GM12878 (cell line): ENCODE data around the gene MAN2A1. TPM values are rescaled to one million over a fixed set of nuclear protein-coding genes. Genes with fewer than 3 reads are reported as not detected.

ENCODE experiments used
- ATAC-seq: fragments of 200-7000 bp; cut with Tn5 transposase; 3 replicates; pipeline ENCODE4 v1.9.1; 2020; ENCODE audit warnings: mild to moderate bottlenecking, moderate library complexity
- BruUV-seq: library from RNA; stranded (reverse); fragments of 400-500 nt; replicated peaks from 2 replicates; lab custom pipeline; 2021; lab: Mats Ljungman, UMichigan
- CTCF ChIA-PET: fragments of 300-600 bp; sonication (Branson Sonifier 250); formaldehyde crosslinking; extraction: SDS; loops from one replicate; lab custom pipeline; 2021; ENCODE audit warnings: inconsistent platforms; lab: Yijun Ruan, JAX
- POLR2A ChIA-PET: fragments of 350-600 bp; formaldehyde crosslinking; extraction: SDS; loops from one replicate; lab custom pipeline; 2021; ENCODE audit warnings: inconsistent platforms; lab: Charles Lee
- RAD21 ChIA-PET: fragments of 300-600 bp; sonication (Branson Sonifier 250); formaldehyde crosslinking; loops from one replicate; lab custom pipeline; 2023; ENCODE audit warnings: antibody characterized with exemption; ENCODE audit not compliant: unreplicated experiment; lab: Charles Lee
- SMC1A ChIA-PET: fragments of 300-600 bp; sonication (Branson Sonifier 250); formaldehyde crosslinking; loops from one replicate; lab custom pipeline; 2023; ENCODE audit not compliant: unreplicated experiment, uncharacterized antibody; lab: Charles Lee
- DNase-seq: peaks from one replicate; pipeline ENCODE4 v3.0.0-alpha.2; 2011; ENCODE audit warnings: low read depth, low spot score
- FAIRE-seq: peaks from 3 replicates; lab custom pipeline; 2011; peaks lifted over from hg19 to GRCh38; lab: Jason Lieb, UNC
- H2AFZ ChIP-seq: 2 replicates; pipeline ENCODE4 v1.6.0; 2011; ENCODE audit warnings: low read depth, low read length, control low read depth; ENCODE audit not compliant: control insufficient read depth
- H3K27ac ChIP-seq: 2 replicates; pipeline ENCODE4 v1.5.1; 2011; ENCODE audit warnings: control low read depth; ENCODE audit not compliant: control insufficient read depth, insufficient read depth
- H3K27me3 ChIP-seq, 2 experiments: replicated peaks in 1 of 2; 2 replicates each; pipeline versions ENCODE4 v1.6.0 to v1.6.1; 2011; ENCODE audit warnings: low read length in 1 of 2; ENCODE audit not compliant: control insufficient read depth in 2 of 2, insufficient read depth in 2 of 2
- H3K36me3 ChIP-seq, 2 experiments: 2 replicates each; pipeline ENCODE4 v1.5.1; 2011; ENCODE audit warnings: low read length in 1 of 2; ENCODE audit not compliant: control insufficient read depth in 2 of 2, insufficient read depth in 2 of 2
- H3K4me1 ChIP-seq: 2 replicates; pipeline ENCODE4 v1.6.1; 2011; ENCODE audit warnings: mild to moderate bottlenecking, low read length, moderate library complexity, mixed read lengths; ENCODE audit not compliant: control insufficient read depth, insufficient read depth
- H3K4me2 ChIP-seq: 2 replicates; pipeline ENCODE4 v1.6.0; 2011; ENCODE audit warnings: control low read depth; ENCODE audit not compliant: control insufficient read depth, insufficient read depth
- H3K4me3 ChIP-seq: fragments of 200-600 bp; sonication (generic); 2 replicates; pipeline ENCODE4 v1.5.1; 2016
- H3K79me2 ChIP-seq: 2 replicates; pipeline ENCODE4 v1.6.0; 2011; ENCODE audit warnings: low read length; ENCODE audit not compliant: control insufficient read depth, insufficient read depth
- H3K9ac ChIP-seq: 2 replicates; pipeline ENCODE4 v1.8.0; 2011; ENCODE audit warnings: low read length, control low read depth, mixed read lengths; ENCODE audit not compliant: control insufficient read depth, insufficient read depth
- H3K9me3 ChIP-seq: replicated peaks from 3 replicates; pipeline ENCODE4 v1.5.1; 2011; ENCODE audit warnings: mild to moderate bottlenecking, low read length; ENCODE audit not compliant: control insufficient read depth, insufficient read depth
- H4K20me1 ChIP-seq: 2 replicates; pipeline ENCODE4 v1.6.0; 2011; ENCODE audit not compliant: control insufficient read depth, insufficient read depth
- DPF2 ChIP-seq: fragments of 450-650 bp; IDR thresholded peaks from 2 replicates; pipeline ENCODE4 v1.6.1; 2017; ENCODE audit warnings: mild to moderate bottlenecking
- EED ChIP-seq: sonication (generic); IDR thresholded peaks from 2 replicates; pipeline ENCODE4 v1.6.1; 2016; ENCODE audit warnings: antibody characterized with exemption, low read depth
- ELK1 ChIP-seq: IDR thresholded peaks from 2 replicates; pipeline ENCODE4 v1.6.1; 2012; ENCODE audit warnings: low read depth, low read length, improper control_type of control experiment
- FOXM1 ChIP-seq: IDR thresholded peaks from 2 replicates; pipeline ENCODE4 v1.6.1; 2012; ENCODE audit warnings: low read depth, mild to moderate bottlenecking, inconsistent platforms, low read length, moderate library complexity
- IKZF1 ChIP-seq: fragments of 450-650 bp; conservative IDR thresholded peaks from 2 replicates; pipeline ENCODE4 v1.6.1; 2017; ENCODE audit warnings: antibody characterized with exemption, mild to moderate bottlenecking
- JUNB ChIP-seq: IDR thresholded peaks from 2 replicates; pipeline ENCODE4 v1.6.1; 2016; ENCODE audit warnings: antibody characterized with exemption, mild to moderate bottlenecking
- NR2C1 ChIP-seq: fragments of 450-650 bp; IDR thresholded peaks from 2 replicates; pipeline ENCODE4 v1.6.1; 2017; ENCODE audit warnings: antibody characterized with exemption, mild to moderate bottlenecking, moderate library complexity
- WGBS: methylation state at CpG from one replicate; pipeline ENCODE4 v1.1.6; 2016; ENCODE audit warnings: low lambda C conversion rate; ENCODE audit not compliant: insufficient replicate concordance, insufficient coverage; ENCODE audit errors: missing lambda C conversion rate; 5-methylcytosine and 5-hydroxymethylcytosine counted together
- in situ Hi-C: fragments of 300-500 bp; cut with MboI; formaldehyde crosslinking; loops from 9 replicates; pipeline ENCODE4 v1.14.3; 2018; ENCODE audit warnings: mixed read lengths
- intact Hi-C: fragments of 100-400 bp; cut with micrococcal nuclease; formaldehyde crosslinking; loops from one replicate; pipeline ENCODE4 v1.14.2; 2022; ENCODE audit not compliant: unreplicated experiment
- polyA plus RNA-seq, 11 experiments: library from polyadenylated mRNA; depleted of rRNA in 4 of 11; unstranded in 6 of 11; stranded (reverse) in 5 of 11; fragments of >200 nt; fragmentation: Nextera tagmentation in 4 of 11; fragmentation: Illumina TruSeq in 1 of 11; extraction: Ambion mirVana in 4 of 11; extraction: Trizol in 1 of 11; gene quantifications; 1 replicate in 1 of 11; 2 replicates in 10 of 11; pipeline versions ENCODE4 v1.2.1 to v1.2.3, GENCODE V29; 2011 to 2016; ENCODE audit warnings: inconsistent platforms in 2 of 11, missing spikeins in 2 of 11, low read depth in 1 of 11
- total RNA-seq, 4 experiments: library from RNA; depleted of rRNA in 3 of 4; stranded (reverse); fragments of >200 nt in 3 of 4; fragmentation: Illumina TruSeq in 1 of 4; extraction: Trizol in 1 of 4; gene quantifications; 2 replicates each; pipeline versions ENCODE4 v1.2.1 to v1.2.3, GENCODE V29; 2013 to 2021

MAN2A1 gene
- total and polyA plus RNA-seq, 10 of the 15 experiments (the other 5 are each of a cell fraction or from before 2014, with no cell fraction given) = 4.2 to 27.9 (median 10.5) TPM

GRCh38 chr5:109643791-109644350 is 45.9 kb upstream of the MAN2A1 start:
- Histone ChIP-seq H3K27ac (no peak overlapping the region), H2AFZ (no peak overlapping the region), H3K9me3 (no peaks in the 10 kb centered on the region), H3K4me2 (no peak overlapping the region), H3K4me3 (no peak overlapping the region), H4K20me1 (no peaks in the 10 kb centered on the region), H3K27me3 (no peaks in the 10 kb centered on the region), H3K79me2 (no peaks in the 10 kb centered on the region), H3K36me3 (no peaks in the 10 kb centered on the region), H3K9ac (no peak overlapping the region), H3K4me1 (no peaks in the 10 kb centered on the region)
- in situ Hi-C loops (no loop called here), intact Hi-C loops (no loop called here)
- CTCF ChIA-PET = no interaction called here
- DNase-seq (no peak), ATAC-seq (no peak), FAIRE-seq (no peak)
- POLR2A ChIA-PET = no interaction called here
- TF ChIP-seq FOXM1 (no peak), EED (no peak), IKZF1 (no peak), NR2C1 (no peak), DPF2 (no peak)
- RAD21 ChIA-PET = no interaction called here
- SMC1A ChIA-PET = no interaction called here
- 59% methylated on average over 4 of the region's 4 CpGs for WGBS
- BruUV-seq = no TSS peak

DNA sequence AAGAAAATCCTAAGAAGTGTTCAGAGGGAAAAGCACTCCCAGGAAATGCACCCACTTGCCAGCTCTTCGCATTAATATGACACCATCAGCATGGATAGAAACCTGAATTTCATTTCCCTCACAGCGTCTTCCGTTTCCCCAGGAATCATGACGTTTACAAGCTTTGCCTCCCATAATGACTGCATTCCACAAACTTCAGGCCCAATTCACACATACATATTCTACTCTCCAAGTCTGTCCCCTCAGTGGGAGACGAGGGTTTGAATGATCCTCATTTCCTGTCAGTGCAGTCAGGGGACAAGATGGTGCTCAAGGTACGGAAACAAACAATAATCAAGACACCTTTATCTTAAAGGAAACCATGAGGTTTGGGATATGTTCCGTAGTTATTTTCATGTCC is 44.9 kb upstream of the MAN2A1 start:
- H4K20me1 ChIP-seq = no peaks in the 10 kb centered on the region
- ChIA-PET SMC1A (interaction anchor here (0.9 kb wide), 1 partner anchor 12 kb away, joined by 3 read pairs; no protein-coding TSS in a partner anchor), RAD21 (no interaction called here)
- H2AFZ ChIP-seq = no peak overlapping the region
- H3K4me1 ChIP-seq = no peaks in the 10 kb centered on the region
- no peaks in the 10 kb centered on the region for H3K36me3 ChIP-seq
- no peaks in the 10 kb centered on the region for H3K79me2 ChIP-seq
- no peak overlapping the region for H3K27ac ChIP-seq
- no peak for TF ChIP-seq ELK1
- TF ChIP-seq JUNB = no peak
- TF ChIP-seq, all 136 proteins: peak for 0
- intact Hi-C loops = no loop called here
- ChIA-PET CTCF (no interaction called here), POLR2A (no interaction called here)
- 66% methylated on average over 7 of the region's 7 CpGs for WGBS
- Histone ChIP-seq H3K4me2 (no peak overlapping the region), H3K9ac (no peak overlapping the region), H3K27me3 (no peaks in the 10 kb centered on the region), H3K4me3 (no peak overlapping the region), H3K9me3 (no peaks in the 10 kb centered on the region)
- no peak for DNase-seq
- no peak for FAIRE-seq
- in situ Hi-C loops = no loop called here
- no TSS peak for BruUV-seq
- ATAC-seq = no peak
